Suprapubic skin (tissue), 4 donors: Measurements from ENCODE around the gene BRD3OS.

Source experiments
- EP300 ChIP-seq: sonication (generic); formaldehyde crosslinking; IDR thresholded peaks from one replicate; pipeline ENCODE4 v1.6.1; 2017; ENCODE audit warnings: antibody characterized with exemption
- POLR2A ChIP-seq, 2 donors: fragments of 450-650 bp; IDR thresholded peaks; one replicate each; pipeline ENCODE4 v1.6.1; 2017; ENCODE audit warnings: antibody characterized with exemption in 2 of 2, mild to moderate bottlenecking in 2 of 2, moderate library complexity in 2 of 2
- POLR2AphosphoS5 ChIP-seq, 3 donors: sonication (generic); formaldehyde crosslinking; IDR thresholded peaks; one replicate each; pipeline ENCODE4 v1.6.1; 2017; ENCODE audit warnings: antibody characterized with exemption in 3 of 3
- TF ChIP-seq, protein P1 (sequence below), 2 donors: fragments of 200-600 bp in 1 of 2; fragments of 450-650 bp in 1 of 2; sonication (generic) in 1 of 2; IDR thresholded peaks; one replicate each; pipeline ENCODE4 v1.5.1; 2016 to 2019; ENCODE audit warnings: antibody characterized with exemption in 2 of 2, mild to moderate bottlenecking in 1 of 2, moderate library complexity in 1 of 2

DNA sequence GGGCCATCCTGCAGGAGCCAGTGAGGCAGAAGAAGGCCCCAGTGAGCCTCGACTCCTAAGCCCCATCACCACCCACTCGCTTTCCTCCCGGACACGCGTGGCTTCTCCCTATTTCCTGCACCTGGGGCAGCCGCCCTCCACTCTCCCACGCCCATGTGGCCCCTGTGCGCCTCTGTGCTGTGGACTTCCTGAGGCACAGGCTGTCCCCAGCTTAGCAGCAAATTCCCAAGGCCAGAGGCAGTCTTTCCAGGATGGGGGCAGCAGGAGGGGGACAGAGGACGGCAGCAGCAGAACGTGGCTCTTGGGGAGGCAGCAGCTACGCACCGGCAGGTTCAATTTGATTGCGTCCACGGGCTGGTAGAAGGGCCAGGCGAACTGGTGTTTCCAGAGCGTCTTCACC lies 27.7 kb downstream of the BRD3OS start:
- TF ChIP-seq, protein P1, sequence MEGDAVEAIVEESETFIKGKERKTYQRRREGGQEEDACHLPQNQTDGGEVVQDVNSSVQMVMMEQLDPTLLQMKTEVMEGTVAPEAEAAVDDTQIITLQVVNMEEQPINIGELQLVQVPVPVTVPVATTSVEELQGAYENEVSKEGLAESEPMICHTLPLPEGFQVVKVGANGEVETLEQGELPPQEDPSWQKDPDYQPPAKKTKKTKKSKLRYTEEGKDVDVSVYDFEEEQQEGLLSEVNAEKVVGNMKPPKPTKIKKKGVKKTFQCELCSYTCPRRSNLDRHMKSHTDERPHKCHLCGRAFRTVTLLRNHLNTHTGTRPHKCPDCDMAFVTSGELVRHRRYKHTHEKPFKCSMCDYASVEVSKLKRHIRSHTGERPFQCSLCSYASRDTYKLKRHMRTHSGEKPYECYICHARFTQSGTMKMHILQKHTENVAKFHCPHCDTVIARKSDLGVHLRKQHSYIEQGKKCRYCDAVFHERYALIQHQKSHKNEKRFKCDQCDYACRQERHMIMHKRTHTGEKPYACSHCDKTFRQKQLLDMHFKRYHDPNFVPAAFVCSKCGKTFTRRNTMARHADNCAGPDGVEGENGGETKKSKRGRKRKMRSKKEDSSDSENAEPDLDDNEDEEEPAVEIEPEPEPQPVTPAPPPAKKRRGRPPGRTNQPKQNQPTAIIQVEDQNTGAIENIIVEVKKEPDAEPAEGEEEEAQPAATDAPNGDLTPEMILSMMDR (IDR thresholded peaks at IDR 0.05) = no peak
- TF ChIP-seq EP300 (no peak), POLR2A (IDR thresholded peaks at IDR 0.05) (no peak), POLR2AphosphoS5 (IDR thresholded peaks at IDR 0.05) (no peak)
